ENCODE measurements around the gene ZNF831.

The ZNF831 gene

DNA sequence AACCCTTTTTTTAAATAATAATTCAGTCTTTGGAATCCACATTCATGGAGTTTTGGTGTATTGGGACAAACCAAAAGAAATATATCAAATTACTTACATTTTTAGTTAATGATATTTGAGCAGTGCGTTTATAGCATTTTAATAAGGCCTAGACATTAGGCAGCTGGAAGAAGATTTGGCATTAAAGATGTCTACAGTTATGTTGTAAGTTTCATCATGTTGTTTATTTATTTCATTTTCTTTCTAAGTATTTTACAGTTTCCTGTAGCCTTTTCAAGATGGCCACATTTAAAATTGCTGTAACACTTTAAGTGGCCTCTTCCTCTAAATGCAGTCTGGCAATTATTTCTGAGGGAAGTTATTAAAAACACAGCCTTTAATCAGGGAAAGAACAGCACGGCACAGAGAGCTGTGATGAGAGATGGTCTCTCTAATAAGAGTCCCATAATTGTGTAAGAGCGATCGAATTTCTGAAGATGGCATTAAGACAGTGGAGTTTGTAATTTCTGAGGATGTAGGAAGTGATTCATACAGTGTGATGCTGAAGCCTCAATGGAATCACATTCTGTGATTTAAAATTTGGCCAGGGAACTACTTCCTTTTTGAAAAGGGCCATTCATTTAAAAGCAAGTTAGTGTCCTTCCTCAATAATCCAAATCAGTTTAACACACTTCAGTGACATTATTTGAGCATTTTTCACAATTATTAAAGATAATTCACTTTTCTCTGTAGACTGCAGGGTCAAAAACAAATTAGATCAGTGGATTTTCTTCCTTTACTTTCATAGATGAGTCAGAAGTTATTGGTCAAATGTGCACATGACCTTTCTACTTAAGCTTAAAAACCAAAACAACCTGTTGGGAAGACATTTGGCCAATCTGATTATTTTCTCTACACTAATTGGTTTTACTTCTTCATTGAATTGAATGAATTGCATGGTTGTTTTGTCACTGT is 84.4 kb downstream of the ZNF831 start:
- no peak for DNase-seq (ENCODE audit: low read depth)

DNA sequence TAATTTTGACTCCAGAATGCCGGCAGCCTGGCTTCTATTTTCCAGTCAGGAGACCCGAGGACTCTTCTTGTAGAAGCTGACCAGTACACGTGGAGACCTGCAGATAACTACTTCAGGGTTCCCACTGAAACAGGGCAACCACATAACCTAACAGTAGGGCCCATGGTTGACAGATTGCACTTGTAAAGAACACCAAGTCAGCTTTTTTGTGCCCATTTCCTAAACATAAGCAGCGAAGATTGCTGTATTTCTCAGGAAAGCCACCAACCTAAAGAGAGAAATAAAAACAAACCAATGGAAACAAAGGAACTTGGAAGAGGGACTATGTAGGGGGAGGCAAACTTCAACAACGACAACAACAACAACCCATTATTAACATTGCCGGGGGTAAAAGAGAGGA is 86.7 kb downstream of the ZNF831 start:
- DNase-seq (ENCODE audit: low read depth) = no peak

DNA sequence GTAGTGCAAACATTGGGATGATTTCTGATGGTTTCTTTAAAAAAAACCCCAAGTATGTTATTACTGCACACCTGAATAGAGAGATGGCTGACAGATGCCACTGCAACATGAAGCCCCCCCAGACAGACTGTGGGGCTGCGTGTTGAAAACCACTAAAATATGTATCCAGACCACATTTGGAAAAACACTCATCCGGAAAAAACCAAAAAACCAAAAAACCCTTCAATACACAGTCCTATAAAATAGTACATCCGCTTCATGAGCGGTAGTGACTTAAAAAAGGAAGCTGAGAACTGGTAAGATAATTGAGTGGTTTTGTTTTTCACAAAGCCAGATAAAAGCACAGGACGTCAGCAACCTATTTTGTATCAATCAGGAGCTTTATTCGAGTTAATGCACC is 89.7 kb downstream of the ZNF831 start:
- no peak for DNase-seq (ENCODE audit: low read depth)

DNA sequence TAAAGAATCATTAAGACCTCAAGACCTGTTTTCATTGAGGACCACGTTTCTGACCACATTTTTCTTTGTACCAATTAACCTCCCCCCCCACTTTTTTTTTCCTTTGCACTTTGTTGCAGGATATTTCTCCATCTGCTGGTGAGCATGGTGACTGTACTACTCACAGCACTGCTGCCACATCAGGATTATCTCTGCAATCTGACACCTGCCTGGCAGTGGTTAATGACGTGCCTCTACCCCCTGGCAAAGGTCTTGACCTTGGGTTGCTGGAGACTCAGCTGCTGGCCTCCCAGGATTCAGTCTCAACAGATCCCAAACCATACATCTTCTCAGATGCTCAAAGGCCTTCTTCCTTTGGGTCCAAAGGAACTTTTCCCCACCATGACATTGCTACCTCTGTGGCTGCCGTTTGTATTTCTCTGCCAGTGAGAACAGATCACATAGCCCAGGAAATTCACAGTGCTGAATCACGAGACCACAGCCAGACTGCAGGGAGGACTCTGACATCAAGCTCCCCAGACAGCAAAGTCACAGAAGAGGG is 90.2 kb downstream of the ZNF831 start:
- DNase-seq (ENCODE audit: low read depth) = no peak

DNA sequence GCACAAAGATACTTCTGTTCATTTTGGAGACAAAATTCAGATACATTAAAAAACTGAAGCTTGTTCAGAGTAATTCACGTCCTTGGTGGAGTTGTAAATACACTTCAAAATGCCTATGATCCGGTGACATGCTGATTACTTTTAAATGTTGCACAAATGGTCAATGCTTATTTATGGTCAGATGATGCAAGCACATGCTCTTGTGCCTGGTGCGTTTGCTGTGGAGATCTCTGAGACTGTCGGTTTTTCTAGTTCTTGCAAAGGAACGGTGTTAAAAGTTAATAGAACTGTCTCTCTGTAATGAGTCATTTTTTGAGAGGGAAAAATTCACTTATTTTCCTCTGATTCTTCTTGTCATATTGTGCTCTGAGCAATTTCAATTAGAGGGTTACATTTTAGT is 91.6 kb downstream of the ZNF831 start:
- no peak for DNase-seq (ENCODE audit: low read depth)

DNA sequence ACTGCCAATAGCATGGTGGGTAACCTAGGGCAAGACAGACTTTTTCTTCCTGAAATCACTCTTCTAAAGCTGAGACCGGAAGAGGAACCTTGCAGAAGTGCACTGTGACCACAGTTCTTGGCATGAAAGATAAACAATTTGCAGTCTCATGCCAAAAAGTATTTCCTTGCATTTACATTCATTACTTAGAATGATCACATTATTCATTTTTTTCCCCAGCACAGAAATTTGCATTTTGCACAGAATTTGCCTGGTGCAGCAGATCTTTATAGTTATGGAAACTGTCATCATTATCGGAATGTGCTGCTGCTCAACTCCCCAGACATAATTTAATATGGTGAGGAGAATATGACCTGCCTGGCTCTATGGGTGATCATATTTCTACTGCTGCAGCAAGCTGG is 94.6 kb downstream of the ZNF831 start:
- no peak for DNase-seq (ENCODE audit: low read depth)

DNA sequence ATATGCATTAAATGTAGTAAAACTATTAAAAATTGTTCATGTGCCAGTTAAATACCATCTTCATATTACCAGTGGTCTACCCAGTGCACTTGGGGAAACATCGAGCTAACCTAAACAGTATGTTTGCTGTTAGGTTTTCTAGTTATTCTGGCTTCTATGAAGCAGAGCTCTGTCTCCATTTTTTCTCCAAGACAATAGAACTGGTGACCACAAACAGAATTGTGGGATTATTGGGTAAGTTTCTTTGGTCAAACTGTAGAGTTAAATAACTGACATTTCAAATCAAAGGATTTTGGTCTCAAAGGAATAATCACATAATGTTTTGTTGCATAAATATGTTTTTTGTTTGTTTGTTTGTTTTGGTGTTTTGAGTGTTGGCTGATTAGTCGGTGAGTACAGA is 96.3 kb downstream of the ZNF831 start:
- DNase-seq (ENCODE audit: low read depth) = no peak

DNA sequence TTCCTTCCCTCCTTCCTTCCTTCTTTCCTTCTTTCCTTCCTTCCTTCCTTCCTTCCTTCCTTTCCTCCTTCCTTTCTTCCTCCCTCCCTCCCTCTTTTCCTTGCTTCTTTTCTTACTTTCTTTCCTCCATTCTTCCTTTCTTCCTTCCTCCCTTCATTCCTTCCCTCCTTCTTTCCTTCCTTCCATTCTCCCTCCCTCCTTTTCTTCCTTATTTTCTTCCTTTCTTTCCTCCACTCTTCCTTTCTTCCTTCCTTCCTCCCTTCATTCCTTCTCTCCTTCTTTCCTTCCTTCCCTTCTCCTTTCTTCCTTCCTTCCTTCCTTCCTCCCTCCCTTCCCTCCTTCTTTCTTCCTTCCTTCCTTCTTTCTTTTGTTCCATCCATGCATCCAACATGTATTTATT is 101.7 kb downstream of the ZNF831 start:
- no peak for DNase-seq (ENCODE audit: low read depth)

DNA sequence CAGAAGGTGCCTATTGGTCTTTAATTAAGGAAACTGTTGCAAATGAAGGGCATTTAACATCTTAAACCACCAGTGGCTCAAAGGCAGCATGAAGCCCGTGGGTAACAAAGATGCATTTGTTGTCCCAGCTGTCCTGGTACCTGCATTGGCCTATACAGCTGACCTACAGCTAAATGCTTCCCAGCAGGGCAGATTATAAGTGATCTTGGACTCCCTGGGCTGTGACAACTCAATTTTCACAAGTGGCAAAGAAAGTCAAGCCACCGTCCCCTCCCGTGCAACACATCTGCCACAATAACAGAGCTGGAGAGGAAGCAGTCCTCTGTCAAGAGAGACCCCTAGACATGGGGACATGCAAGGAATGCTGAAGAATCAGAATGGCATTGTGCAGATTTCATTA is 105.2 kb downstream of the ZNF831 start:
- DNase-seq (ENCODE audit: low read depth) = no peak

DNA sequence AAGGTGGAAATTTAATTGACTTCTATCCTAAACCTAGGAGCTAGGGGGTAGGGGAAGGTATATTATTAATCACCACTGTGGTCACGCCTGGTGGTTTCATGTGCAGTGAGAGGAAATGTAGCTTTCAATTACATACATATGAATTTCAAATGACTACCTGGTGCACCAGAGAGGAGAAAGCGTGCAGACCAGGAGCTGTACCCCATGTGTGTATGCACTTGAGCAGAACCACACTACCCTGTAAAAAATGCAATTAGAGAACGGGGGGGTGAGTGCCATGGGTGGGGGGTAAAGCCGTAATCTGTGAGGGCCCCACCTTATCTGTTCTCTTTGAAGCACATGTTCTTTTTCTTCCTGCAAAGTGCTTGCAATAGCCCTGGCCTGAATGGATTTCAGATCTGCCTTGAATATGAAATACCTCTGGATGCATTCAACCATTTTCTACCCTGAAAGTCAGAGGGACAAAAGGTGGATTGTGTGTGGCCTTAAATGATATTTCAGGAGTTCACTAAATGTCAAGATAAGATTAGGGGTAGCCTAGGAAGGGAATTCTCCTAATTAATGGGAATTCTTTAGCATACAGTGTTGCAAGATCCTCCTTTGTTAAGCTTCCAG is 105.9 kb downstream of the ZNF831 start:
- no peak for DNase-seq (ENCODE audit: low read depth)

DNA sequence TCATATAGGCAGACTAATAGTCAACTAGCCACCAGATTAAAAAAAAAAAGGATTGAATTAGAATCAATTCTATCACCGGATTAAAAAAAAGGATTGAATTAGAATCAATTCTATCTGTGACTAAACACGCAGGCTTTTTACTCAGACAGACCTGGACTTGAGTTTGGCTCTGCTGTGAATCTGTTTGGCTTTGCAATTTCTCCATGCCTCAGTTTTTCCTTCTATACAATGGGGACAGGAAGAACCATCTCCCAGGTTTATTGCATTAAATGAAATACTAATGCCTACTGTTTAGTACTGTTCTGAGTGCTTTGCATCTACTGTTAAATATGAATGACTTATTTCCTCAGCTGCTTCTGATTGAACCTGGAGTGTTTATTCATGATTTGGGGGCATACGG is 106.8 kb downstream of the ZNF831 start:
- DNase-seq (ENCODE audit: low read depth) = no peak

DNA sequence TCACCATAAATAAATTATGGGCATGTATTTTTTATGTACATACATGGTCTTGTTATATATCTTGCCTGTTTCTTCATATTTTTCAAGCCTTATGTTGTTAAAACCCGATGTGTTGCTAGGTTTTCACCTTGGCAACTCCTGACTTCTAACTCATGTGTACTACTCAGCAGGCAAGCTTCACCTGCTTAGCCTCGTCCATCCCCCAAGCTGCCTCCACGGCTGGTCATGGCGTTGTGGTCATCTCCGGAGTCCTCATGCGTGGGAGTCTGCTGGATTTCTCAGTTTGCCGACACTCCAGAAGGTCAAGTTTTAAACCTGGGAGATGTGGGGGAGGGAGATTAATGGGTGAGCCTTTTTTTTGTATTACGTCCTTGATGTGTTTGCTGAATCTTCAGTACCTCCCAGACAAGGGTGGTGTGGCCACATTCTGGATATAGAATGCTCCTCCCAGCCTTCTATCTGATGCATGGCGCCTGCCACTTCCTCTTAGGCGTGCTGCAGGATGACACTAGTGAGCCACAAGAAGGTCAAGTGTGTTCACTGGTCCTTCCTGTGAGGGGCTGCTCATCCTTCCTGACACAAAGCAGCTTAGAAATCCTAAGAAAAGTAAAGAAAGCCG is 110.2 kb downstream of the ZNF831 start:
- no peak for DNase-seq (ENCODE audit: low read depth)

DNA sequence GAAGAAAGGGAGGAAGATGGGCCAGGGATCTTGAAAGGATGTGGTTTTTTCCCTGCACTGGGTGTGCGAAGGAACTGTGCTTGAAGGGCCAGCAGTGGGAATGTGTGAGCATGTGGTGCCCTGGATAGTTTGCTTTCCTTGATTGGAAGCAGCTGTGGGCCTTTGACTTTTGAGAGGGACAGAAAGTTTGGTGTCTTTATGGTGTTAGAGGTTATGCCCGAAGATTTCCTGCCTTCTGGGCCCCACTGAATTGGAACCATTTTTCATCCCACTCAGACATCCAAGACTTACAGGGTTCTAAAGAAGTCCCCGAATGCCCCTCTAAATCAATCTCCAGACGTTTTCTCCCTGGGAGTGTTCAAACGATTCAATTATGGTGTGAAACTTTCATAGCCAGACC is 113.3 kb downstream of the ZNF831 start:
- no peak for DNase-seq (ENCODE audit: low read depth)

DNA sequence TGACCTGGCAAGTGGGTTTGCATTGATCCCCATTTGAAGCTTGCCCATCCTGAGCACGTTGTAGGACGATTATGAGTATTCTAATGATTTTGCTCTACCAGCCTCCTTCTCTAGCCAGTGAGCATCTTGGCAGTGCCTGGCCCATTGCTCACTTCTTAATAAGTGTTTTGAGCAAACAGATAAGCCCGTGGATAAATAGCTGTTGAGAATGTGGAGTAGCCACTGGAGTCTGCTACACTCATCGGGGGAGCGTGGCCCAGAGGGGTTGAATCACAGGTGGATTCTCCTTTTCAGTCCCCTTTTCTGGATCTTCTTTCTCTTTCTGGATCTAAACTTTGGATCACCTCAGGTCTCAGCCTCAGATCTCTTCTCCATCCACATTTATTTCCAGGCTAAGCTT is 120.8 kb downstream of the ZNF831 start:
- no peak for DNase-seq (ENCODE audit: low read depth)

DNA sequence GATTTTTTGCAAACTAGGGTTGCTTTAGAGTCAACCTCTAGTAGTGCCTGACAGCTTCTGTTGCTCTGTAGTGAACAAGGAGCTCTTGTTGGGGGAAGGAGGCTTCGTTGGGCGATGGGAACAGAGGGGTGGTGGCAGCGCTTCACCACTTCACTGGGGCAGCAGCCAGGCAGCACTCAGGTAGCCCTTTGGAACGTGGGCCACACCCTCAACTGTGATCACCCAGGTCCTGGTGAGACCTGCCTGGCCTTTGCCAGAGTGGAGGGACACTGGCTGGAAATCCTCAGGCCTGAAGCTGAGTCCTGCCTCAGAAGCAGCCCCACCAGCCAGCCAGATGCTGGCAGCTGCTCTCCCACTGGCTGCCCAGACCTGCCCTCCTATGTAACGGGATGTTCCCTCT is 126.4 kb downstream of the ZNF831 start:
- no peak for DNase-seq (ENCODE audit: low read depth)

DNA sequence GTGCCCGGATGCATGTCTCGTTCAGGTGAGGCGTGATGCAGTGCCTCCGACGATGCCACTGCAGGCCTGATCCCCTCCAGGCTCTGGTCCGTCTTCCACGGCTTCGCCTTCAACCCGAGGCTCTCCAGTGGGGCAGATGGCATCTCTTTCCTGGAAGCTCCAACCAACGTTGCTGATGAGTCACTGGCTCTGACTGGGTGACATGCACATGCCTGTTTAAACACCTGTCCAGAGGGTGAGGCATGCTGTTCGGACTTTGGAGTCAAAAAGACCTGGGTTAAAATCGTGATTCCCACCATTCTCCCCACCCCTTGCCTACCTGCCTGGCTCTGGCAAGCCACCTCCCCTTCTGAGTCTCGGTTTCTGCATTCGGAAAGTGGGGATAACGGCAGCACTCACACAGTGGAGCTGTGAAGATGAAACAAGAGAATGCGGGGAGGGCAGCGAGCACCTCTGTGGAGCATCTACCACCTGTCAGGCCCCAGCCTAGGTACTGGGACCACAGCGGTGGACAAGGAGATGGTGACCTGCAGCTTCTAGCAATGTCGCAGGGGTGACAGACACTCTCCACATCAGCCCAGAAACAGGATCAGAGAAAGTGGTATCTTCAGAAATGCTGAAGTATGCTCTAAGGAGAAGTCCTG is 128.2 kb downstream of the ZNF831 start:
- DNase-seq (ENCODE audit: low read depth) = no peak

DNA sequence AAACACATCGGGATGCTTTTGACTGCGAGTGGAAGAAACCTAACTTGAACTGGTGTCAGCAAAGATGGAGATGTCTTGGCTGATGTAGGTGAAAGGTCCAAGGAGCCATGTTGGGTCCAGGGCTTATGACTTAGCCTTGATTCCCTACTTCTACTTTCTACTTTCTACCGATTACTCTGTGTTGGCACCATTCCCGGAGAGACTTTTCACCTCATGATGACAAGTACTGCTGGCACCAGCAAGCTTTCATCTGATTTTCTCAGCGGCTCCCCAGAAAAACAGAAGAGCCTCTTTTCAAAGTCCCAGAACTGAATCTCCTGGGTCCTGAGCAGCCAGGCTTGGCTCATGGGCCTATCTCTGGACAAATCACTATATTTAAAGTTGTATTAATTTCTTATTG is 131.9 kb downstream of the ZNF831 start:
- DNase-seq (ENCODE audit: low read depth) = no peak

DNA sequence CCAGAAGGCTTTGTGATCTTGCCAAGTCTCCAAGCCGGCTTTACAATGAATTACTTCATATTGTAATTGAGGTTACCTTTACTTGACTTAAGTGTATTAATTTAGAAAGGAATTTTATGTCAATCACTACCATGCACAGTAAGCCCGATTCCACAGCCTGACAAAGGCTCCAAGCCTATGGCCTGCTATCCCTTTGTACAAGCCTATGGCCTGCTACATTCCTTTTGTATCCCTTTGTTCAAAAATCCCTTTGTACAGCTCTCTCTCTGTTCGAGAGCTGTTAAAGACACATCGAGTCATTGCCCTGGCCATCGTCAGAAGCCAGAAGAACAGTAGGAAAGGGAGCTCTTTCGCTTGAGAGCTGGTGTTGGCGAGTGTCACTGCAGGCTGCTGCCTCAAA is 134.1 kb downstream of the ZNF831 start:
- DNase-seq (ENCODE audit: low read depth) = no peak

DNA sequence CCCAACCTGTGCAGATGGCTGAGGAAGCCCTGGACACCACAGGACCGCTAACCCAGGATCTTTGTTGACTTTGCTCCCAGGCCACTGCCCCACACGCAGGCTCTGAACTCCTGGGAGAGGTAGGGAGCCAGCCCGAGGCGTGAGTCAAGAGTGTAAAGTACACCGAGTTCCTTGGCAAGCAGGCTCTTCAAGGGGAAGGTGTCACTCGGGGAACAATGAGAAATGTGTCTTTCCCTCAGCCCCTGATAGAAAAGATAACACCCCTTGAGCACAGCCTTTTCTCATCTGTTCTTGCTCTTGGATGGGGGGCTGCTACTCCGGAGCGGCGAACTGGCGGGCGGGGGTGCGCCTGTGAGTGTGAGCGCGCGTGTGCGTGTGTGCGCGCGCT is 136.3 kb downstream of the ZNF831 start:
- no peak for DNase-seq (ENCODE audit: low read depth)

DNA sequence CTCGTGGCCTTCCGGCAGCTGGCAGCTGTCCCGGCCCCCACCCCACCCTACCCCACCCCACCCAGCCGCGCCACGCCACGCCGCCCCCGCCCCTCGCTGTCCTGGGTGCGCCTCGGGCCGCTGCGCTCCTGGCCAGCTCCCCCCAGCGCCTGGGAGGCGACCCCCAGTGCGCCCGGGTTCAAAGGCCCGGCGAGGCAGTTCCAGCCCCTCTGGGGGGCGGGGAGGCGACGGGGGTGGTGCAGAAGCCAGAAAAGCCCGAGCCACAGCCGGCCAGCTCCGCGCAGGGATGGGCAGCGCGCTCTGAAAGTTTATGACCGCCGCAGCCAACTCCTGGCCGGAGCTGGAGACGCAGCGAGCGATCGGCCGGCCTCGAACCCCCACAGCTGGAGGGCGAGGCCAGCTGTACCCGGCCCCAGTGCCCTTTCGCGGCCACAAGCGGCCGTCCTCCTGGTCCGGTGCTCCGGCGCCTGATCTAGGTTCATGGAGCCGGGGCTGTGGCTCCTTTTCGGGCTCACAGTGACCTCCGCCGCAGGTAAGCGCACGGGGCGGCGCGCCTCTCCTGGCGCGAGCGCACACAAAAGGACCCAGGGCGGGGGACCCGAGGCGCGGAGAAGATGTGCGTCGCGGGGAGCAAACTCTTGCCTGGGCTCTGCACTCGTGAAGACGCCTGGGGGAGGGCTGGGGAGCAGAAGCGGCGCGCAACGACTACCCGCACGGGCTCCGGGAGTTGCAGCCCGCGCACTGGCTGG is 136.9 kb downstream of the ZNF831 start, which contains the start of gene EDN3:
EDN3 (plus strand) TSS at position 279 of the 749 bp plus-strand sequence; CDS start at position 481, 202 bp downstream.
- no peak for DNase-seq (ENCODE audit: low read depth)

DNA sequence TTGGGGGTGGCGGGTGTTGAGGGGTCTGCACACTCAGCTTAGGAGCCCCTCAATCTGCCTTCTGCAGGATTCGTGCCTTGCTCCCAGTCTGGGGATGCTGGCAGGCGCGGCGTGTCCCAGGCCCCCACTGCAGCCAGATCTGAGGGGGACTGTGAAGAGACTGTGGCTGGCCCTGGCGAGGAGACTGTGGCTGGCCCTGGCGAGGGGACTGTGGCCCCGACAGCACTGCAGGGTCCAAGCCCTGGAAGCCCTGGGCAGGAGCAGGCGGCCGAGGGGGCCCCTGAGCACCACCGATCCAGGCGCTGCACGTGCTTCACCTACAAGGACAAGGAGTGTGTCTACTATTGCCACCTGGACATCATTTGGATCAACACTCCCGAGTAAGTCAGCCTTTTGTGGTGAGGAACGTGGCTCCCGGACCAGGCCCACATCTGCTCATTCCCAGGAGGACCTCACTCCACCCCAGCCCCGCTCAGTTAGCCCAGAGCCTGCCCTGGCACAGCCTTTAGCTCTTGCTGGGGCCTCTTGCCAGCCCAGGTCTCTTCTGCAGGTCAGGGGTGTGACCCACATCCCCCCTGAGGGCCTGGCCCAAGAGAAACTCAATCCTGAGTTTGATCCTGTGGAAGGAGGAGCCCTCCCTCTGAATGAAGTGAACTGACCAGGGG is 137.9 kb downstream of the ZNF831 start:
- no peak for DNase-seq (ENCODE audit: low read depth)
